OCI-LY3 (cell line): ENCODE measurements around the gene LGALS3BP.
"Not testable (repeated sequence)": the region's sequence is repeated elsewhere in the genome, so short reads cannot be mapped to it uniquely, and the experiment has no call there.

ENCODE experiments used
- H2AFZ ChIP-seq: fragments of 200-600, 300-600 bp; shearing (Covaris generic); 2 replicates; pipeline ENCODE4 v1.6.0; 2014; ENCODE audit warnings: antibody characterized with exemption, low read depth, low read length
- H3K27ac ChIP-seq: fragments of 200-600, 300-600 bp; sonication (generic); 2 replicates; pipeline ENCODE4 v1.5.1; 2014; ENCODE audit warnings: mild to moderate bottlenecking, low read length, moderate library complexity, mixed read lengths
- H3K27me3 ChIP-seq: fragments of 200-600, 300-600 bp; sonication (generic); 2 replicates; pipeline ENCODE4 v1.6.1; 2014; ENCODE audit warnings: low read depth, low read length, mixed read lengths
- H3K36me3 ChIP-seq: fragments of 200-600, 300-600 bp; sonication (generic); replicated peaks from 2 replicates; pipeline ENCODE3; 2014; ENCODE audit warnings: low read depth, low read length, mixed read lengths
- H3K4me1 ChIP-seq: fragments of 300-600, 200-600 bp; sonication (generic); 2 replicates; pipeline ENCODE4 v1.6.1; 2014; ENCODE audit warnings: low read length, mixed read lengths
- H3K4me2 ChIP-seq: fragments of 200-600, 300-600 bp; sonication (generic); 2 replicates; pipeline ENCODE4 v1.6.1; 2014; ENCODE audit warnings: low read length, mixed read lengths
- H3K4me3 ChIP-seq: fragments of 300-600, 200-600 bp; sonication (generic); 2 replicates; pipeline ENCODE4 v1.5.1; 2014; ENCODE audit warnings: antibody characterized with exemption, mild to moderate bottlenecking, low read length, moderate library complexity
- H3K79me2 ChIP-seq: fragments of 300-600, 200-600 bp; shearing (Covaris generic); 2 replicates; pipeline ENCODE4 v1.6.1; 2014; ENCODE audit warnings: mild to moderate bottlenecking, low read length, mixed read lengths
- H3K9ac ChIP-seq: fragments of 300-600, 200-600 bp; shearing (Covaris generic); 2 replicates; pipeline ENCODE4 v1.6.0; 2014; ENCODE audit warnings: mild to moderate bottlenecking, low read length, moderate library complexity
- H3K9me3 ChIP-seq: fragments of 200-600, 300-600 bp; shearing (Covaris generic); 2 replicates; pipeline ENCODE4 v1.6.1; 2014; ENCODE audit warnings: low read length, mixed read lengths; ENCODE audit not compliant: insufficient read depth
- H4K20me1 ChIP-seq: fragments of 200-600, 300-600 bp; sonication (generic); 2 replicates; pipeline ENCODE4 v1.6.1; 2016; ENCODE audit warnings: low read length, mixed read lengths; ENCODE audit not compliant: insufficient read depth
- EZH2phosphoT487 ChIP-seq: fragments of 200-600 bp; shearing (Covaris generic); IDR thresholded peaks from 2 replicates; pipeline ENCODE4 v1.6.1; 2018; ENCODE audit warnings: antibody characterized with exemption, mixed run types, low read depth
- TF ChIP-seq, protein P1 (sequence below): fragments of 200-600, 300-600 bp; sonication (generic); IDR thresholded peaks from 2 replicates; pipeline ENCODE4 v1.5.1; 2014; ENCODE audit warnings: antibody characterized with exemption, low read length, low read depth

Gene LGALS3BP

GRCh38 chr17:78946631-78947030, 33.1 kb downstream of the LGALS3BP start:
- 0 out of 2 replicates have a peak, but pooled peaks cover 10% of the 10 kb centered on the region for H3K9me3 ChIP-seq
- H3K4me1 ChIP-seq: no peaks in the 10 kb centered on the region
- no peak overlapping the region for H2AFZ ChIP-seq
- H3K4me2 ChIP-seq: no peak overlapping the region
- no peak for TF ChIP-seq EZH2phosphoT487
- TF ChIP-seq, protein P1, sequence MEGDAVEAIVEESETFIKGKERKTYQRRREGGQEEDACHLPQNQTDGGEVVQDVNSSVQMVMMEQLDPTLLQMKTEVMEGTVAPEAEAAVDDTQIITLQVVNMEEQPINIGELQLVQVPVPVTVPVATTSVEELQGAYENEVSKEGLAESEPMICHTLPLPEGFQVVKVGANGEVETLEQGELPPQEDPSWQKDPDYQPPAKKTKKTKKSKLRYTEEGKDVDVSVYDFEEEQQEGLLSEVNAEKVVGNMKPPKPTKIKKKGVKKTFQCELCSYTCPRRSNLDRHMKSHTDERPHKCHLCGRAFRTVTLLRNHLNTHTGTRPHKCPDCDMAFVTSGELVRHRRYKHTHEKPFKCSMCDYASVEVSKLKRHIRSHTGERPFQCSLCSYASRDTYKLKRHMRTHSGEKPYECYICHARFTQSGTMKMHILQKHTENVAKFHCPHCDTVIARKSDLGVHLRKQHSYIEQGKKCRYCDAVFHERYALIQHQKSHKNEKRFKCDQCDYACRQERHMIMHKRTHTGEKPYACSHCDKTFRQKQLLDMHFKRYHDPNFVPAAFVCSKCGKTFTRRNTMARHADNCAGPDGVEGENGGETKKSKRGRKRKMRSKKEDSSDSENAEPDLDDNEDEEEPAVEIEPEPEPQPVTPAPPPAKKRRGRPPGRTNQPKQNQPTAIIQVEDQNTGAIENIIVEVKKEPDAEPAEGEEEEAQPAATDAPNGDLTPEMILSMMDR: no peak
- H3K4me3 ChIP-seq: no peak overlapping the region
- H3K27ac ChIP-seq: no peak overlapping the region
- no peaks in the 10 kb centered on the region for H3K36me3 ChIP-seq
- no peaks in the 10 kb centered on the region for H3K79me2 ChIP-seq
- H3K9ac ChIP-seq: no peak overlapping the region
- H3K27me3 ChIP-seq: no peaks in the 10 kb centered on the region
- no peaks in the 10 kb centered on the region for H4K20me1 ChIP-seq

DNA sequence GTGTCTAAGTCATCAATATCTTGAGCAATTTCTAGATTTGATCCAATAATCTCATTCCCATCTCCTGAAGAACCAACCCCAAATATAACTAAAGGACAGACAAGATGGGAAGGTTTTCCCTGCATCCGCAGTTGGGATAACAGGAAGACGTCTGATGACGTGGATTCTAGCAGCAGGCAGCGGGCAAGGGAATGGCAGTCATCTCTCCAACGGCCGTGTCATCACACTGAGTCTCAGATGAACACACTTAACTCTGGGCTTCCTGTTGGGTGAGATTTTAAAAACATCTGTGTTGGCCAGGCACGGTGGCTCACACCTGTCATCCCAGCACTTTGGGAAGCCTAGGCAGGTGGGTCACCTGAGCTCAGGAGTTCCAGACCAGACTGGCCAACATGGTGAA, 33.6 kb downstream of the LGALS3BP start:
- H3K4me1 ChIP-seq: no peaks in the 10 kb centered on the region
- no peak overlapping the region for H3K4me3 ChIP-seq
- no peaks in the 10 kb centered on the region for H4K20me1 ChIP-seq
- H3K4me2 ChIP-seq: no peak overlapping the region
- H3K27ac ChIP-seq: no peak overlapping the region
- H3K79me2 ChIP-seq: no peaks in the 10 kb centered on the region
- TF ChIP-seq EZH2phosphoT487: no peak
- TF ChIP-seq, protein P1: no peak
- no peaks in the 10 kb centered on the region for H3K27me3 ChIP-seq
- H3K9ac ChIP-seq: no peak overlapping the region
- no peak overlapping the region for H2AFZ ChIP-seq
- H3K9me3 ChIP-seq: 0 out of 2 replicates have a peak, but pooled peaks cover 10% of the 10 kb centered on the region
- no peaks in the 10 kb centered on the region for H3K36me3 ChIP-seq

GRCh38 chr17:78945455-78945854, 34.3 kb downstream of the LGALS3BP start:
- H3K4me2 ChIP-seq, H3K9me3 ChIP-seq, H3K36me3 ChIP-seq, H3K79me2 ChIP-seq, H3K9ac ChIP-seq, H3K4me1 ChIP-seq, H3K27ac ChIP-seq, H3K4me3 ChIP-seq, H3K27me3 ChIP-seq, H2AFZ ChIP-seq, H4K20me1 ChIP-seq: not testable (repeated sequence)

GRCh38 chr17:78944956-78945355, 34.8 kb downstream of the LGALS3BP start:
- Histone ChIP-seq H3K4me1 (no peaks in the 10 kb centered on the region), H3K36me3 (no peaks in the 10 kb centered on the region), H3K9ac (no peak overlapping the region), H2AFZ (no peak overlapping the region), H3K27ac (no peak overlapping the region), H3K79me2 (no peaks in the 10 kb centered on the region), H3K4me3 (no peak overlapping the region), H3K9me3 (0 out of 2 replicates have a peak, but pooled peaks cover under 1% of the 10 kb centered on the region), H4K20me1 (no peaks in the 10 kb centered on the region), H3K27me3 (no peaks in the 10 kb centered on the region), H3K4me2 (no peak overlapping the region)
- TF ChIP-seq, protein P1: no peak
- no peak for TF ChIP-seq EZH2phosphoT487

GRCh38 chr17:78944026-78944425, 35.7 kb downstream of the LGALS3BP start:
- Histone ChIP-seq H3K36me3 (no peaks in the 10 kb centered on the region), H3K4me3 (no peak overlapping the region), H2AFZ (no peak overlapping the region), H3K27me3 (no peaks in the 10 kb centered on the region), H3K4me2 (no peak overlapping the region), H3K9ac (no peak overlapping the region), H3K27ac (no peak overlapping the region), H3K9me3 (no peaks in the 10 kb centered on the region), H3K79me2 (no peaks in the 10 kb centered on the region), H4K20me1 (no peaks in the 10 kb centered on the region), H3K4me1 (no peaks in the 10 kb centered on the region)
- no peak for TF ChIP-seq EZH2phosphoT487
- TF ChIP-seq, protein P1: no peak
